ENCODE data around the gene RAB11FIP4.

GRCh38 chr17:31484821-31485220, 93.3 kb downstream of the RAB11FIP4 start:
- TF ChIP-seq, protein P1, sequence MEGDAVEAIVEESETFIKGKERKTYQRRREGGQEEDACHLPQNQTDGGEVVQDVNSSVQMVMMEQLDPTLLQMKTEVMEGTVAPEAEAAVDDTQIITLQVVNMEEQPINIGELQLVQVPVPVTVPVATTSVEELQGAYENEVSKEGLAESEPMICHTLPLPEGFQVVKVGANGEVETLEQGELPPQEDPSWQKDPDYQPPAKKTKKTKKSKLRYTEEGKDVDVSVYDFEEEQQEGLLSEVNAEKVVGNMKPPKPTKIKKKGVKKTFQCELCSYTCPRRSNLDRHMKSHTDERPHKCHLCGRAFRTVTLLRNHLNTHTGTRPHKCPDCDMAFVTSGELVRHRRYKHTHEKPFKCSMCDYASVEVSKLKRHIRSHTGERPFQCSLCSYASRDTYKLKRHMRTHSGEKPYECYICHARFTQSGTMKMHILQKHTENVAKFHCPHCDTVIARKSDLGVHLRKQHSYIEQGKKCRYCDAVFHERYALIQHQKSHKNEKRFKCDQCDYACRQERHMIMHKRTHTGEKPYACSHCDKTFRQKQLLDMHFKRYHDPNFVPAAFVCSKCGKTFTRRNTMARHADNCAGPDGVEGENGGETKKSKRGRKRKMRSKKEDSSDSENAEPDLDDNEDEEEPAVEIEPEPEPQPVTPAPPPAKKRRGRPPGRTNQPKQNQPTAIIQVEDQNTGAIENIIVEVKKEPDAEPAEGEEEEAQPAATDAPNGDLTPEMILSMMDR (tag by site-specific recombination; IDR thresholded peaks at IDR 0.05), result no peak
- no peak for TF ChIP-seq ZFP69B (tag by site-specific recombination; IDR thresholded peaks at IDR 0.05)
- no peak for TF ChIP-seq ZNF768 (tag by site-specific recombination; IDR thresholded peaks at IDR 0.05)
- TF ChIP-seq ZNF16 (tag by site-specific recombination; IDR thresholded peaks at IDR 0.05; ENCODE audit: low read depth), result no peak
- TF ChIP-seq ZNF776 (tag by site-specific recombination; IDR thresholded peaks at IDR 0.05; ENCODE audit: borderline replicate concordance), result no peak
- no peak for TF ChIP-seq ZNF311 (tag by site-specific recombination; IDR thresholded peaks at IDR 0.05; ENCODE audit: borderline replicate concordance)
- no peak for TF ChIP-seq YY1 (tag by site-specific recombination; IDR thresholded peaks at IDR 0.05)

All from HEK293 (cell line).